ENCODE data around the gene KITLG. TPM values are rescaled to one million over a fixed set of nuclear protein-coding genes. Genes with fewer than 3 reads are reported as not detected.

The KITLG gene, protein sequence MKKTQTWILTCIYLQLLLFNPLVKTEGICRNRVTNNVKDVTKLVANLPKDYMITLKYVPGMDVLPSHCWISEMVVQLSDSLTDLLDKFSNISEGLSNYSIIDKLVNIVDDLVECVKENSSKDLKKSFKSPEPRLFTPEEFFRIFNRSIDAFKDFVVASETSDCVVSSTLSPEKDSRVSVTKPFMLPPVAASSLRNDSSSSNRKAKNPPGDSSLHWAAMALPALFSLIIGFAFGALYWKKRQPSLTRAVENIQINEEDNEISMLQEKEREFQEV
- 112 and 124 TPM in 2 replicates for total RNA-seq

DNA sequence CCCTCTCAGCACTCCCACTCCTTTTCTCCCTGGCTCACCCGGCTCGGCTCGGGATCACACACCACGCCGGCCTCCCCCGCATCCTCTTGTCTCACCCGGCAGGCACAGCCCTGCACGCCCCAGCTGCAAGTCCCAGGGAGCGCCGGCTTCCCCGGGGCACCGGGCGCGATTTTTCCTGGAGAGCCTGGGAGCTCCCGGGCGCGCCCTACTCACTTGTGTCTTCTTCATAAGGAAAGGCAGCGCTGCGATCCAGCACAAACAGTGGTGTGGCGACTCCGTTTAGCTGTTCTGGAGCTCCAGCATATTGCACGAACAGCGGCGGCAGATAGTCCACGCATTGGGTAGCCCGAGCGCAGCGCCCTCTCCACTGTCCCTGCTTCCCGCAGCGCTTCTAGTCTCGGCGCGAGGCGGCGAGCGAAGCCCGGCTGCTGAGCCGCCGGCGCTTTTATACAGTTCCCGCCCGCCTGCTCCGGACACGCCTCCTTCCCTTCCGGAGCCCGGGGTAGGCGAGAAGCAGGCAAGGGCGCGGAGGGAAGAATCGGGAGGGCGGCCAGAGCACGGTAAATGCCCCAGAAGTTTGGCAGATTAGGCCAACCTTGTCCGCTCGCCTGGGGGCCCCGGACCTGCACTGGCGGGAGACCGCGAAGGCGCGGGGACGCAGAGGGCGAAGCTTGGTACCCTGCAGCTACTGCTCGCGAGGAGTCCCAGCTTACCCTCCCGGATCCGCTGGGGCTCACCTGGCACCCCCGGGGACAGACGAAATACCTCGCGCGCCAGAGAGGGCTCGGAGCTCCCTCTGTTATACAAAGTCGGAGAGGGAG is at the start of gene KITLG:
KITLG (minus strand) TSS at position 421 of the 821 bp plus-strand sequence; CDS start at position 228, 193 bp downstream.

